IPS DF 6.9 (cell line): Measurements from ENCODE around the gene SHISAL2A.

Experiments used
- DNase-seq: peaks from one replicate; pipeline ENCODE4 v3.0.0-alpha.2; 2013; ENCODE audit warnings: low read depth, low spot score
- H3K27ac ChIP-seq: one replicate; pipeline ENCODE4 v1.5.1; 2013; ENCODE audit warnings: low read length, control low read depth
- H3K27me3 ChIP-seq: 2 replicates; pipeline ENCODE4 v1.6.1; 2013; ENCODE audit warnings: mild to moderate bottlenecking, low read length; ENCODE audit not compliant: control insufficient read depth, insufficient read depth
- H3K36me3 ChIP-seq: 2 replicates; pipeline ENCODE4 v1.6.1; 2013; ENCODE audit warnings: low read length; ENCODE audit not compliant: control insufficient read depth, insufficient read depth
- H3K4me1 ChIP-seq: 2 replicates; pipeline ENCODE4 v1.6.1; 2013; ENCODE audit warnings: low read length; ENCODE audit not compliant: control insufficient read depth, insufficient read depth
- H3K4me3 ChIP-seq: 2 replicates; pipeline ENCODE4 v1.5.1; 2013; ENCODE audit warnings: mild to moderate bottlenecking, low read length
- H3K9me3 ChIP-seq: 2 replicates; pipeline ENCODE4 v1.6.1; 2013; ENCODE audit warnings: low read length, inconsistent platforms; ENCODE audit not compliant: control insufficient read depth, insufficient read depth
- WGBS: extraction: QIAGEN DNeasy Blood & Tissue Kit; methylation state at CpG from one replicate; pipeline ENCODE4 v1.1.7; 2013; ENCODE audit warnings: mixed read lengths, missing lambda C conversion rate; ENCODE audit not compliant: insufficient read length, insufficient coverage; 5-methylcytosine and 5-hydroxymethylcytosine counted together

Gene SHISAL2A

GRCh38 chr1:52670604-52671003 lies 37.6 kb downstream of the SHISAL2A start:
- Histone ChIP-seq H3K4me1 (0 out of 2 replicates have a peak, but pooled peaks cover 2% of the 10 kb centered on the region), H3K36me3 (no peaks in the 10 kb centered on the region), H3K4me3 (no peak overlapping the region), H3K9me3 (no peaks in the 10 kb centered on the region), H3K27me3 (no peaks in the 10 kb centered on the region), H3K27ac (no peak overlapping the region)
- WGBS, result no CpG with 5 or more reads among the region's 2 CpGs
- no peak for DNase-seq

- no CpG with 5 or more reads among the region's 1 CpG for WGBS
- Histone ChIP-seq H3K36me3 (no peaks in the 10 kb centered on the region), H3K9me3 (no peaks in the 10 kb centered on the region), H3K4me3 (no peak overlapping the region), H3K27me3 (no peaks in the 10 kb centered on the region), H3K27ac (no peak overlapping the region), H3K4me1 (no peaks in the 10 kb centered on the region)
- DNase-seq, result no peak
These were observed 40.0 kb downstream of the SHISAL2A start for GRCh38 chr1:52672946-52673345.

GRCh38 chr1:52673513-52673912 lies 40.5 kb downstream of the SHISAL2A start:
- DNase-seq, result no peak
- H3K9me3 ChIP-seq, result no peaks in the 10 kb centered on the region
- H3K27me3 ChIP-seq, result no peaks in the 10 kb centered on the region
- no peak overlapping the region for H3K27ac ChIP-seq
- H3K36me3 ChIP-seq, result no peaks in the 10 kb centered on the region
- WGBS, result no CpG with 5 or more reads among the region's 4 CpGs
- no peaks in the 10 kb centered on the region for H3K4me1 ChIP-seq
- no peak overlapping the region for H3K4me3 ChIP-seq

GRCh38 chr1:52674497-52675384 lies 41.8 kb downstream of the SHISAL2A start:
- WGBS, result no CpG with 5 or more reads among the region's 6 CpGs
- Histone ChIP-seq H3K4me1 (no peaks in the 10 kb centered on the region), H3K27ac (no peak overlapping the region), H3K27me3 (no peaks in the 10 kb centered on the region), H3K36me3 (no peaks in the 10 kb centered on the region), H3K9me3 (no peaks in the 10 kb centered on the region), H3K4me3 (no peak overlapping the region)
- DNase-seq, result no peak

- H3K36me3 ChIP-seq, result no peaks in the 10 kb centered on the region
- no peaks in the 10 kb centered on the region for H3K27me3 ChIP-seq
- DNase-seq, result no peak
- no CpG with 5 or more reads among the region's 8 CpGs for WGBS
- H3K4me3 ChIP-seq, result no peak overlapping the region
- 0 out of 2 replicates have a peak, but pooled peaks cover 2% of the 10 kb centered on the region for H3K4me1 ChIP-seq
- no peaks in the 10 kb centered on the region for H3K9me3 ChIP-seq
- no peak overlapping the region for H3K27ac ChIP-seq
These were observed 43.4 kb downstream of the SHISAL2A start for GRCh38 chr1:52676249-52676903.

- no peak for DNase-seq
These were observed 44.3 kb downstream of the SHISAL2A start for GRCh38 chr1:52677076-52677806.

GRCh38 chr1:52679048-52679447 lies 46.1 kb downstream of the SHISAL2A start:
- no peak for DNase-seq
- no peaks in the 10 kb centered on the region for H3K9me3 ChIP-seq
- WGBS, result no CpG with 5 or more reads among the region's 1 CpG

More at GRCh38 chr1:52677076-52677806, 44.3 kb downstream of the SHISAL2A start:
- Histone ChIP-seq H3K27me3 (no peaks in the 10 kb centered on the region), H3K36me3 (no peaks in the 10 kb centered on the region), H3K4me3 (no peak overlapping the region), H3K9me3 (no peaks in the 10 kb centered on the region), H3K27ac (no peak overlapping the region), H3K4me1 (0 out of 2 replicates have a peak, but pooled peaks cover 2% of the 10 kb centered on the region)
- no CpG with 5 or more reads among the region's 6 CpGs for WGBS

GRCh38 chr1:52679498-52679897 lies 46.5 kb downstream of the SHISAL2A start:
- Histone ChIP-seq H3K27me3 (no peaks in the 10 kb centered on the region), H3K36me3 (no peaks in the 10 kb centered on the region), H3K27ac (no peak overlapping the region), H3K9me3 (no peaks in the 10 kb centered on the region), H3K4me1 (0 out of 2 replicates have a peak, but pooled peaks cover 2% of the 10 kb centered on the region), H3K4me3 (no peak overlapping the region)
- no CpG with 5 or more reads among the region's 5 CpGs for WGBS
- DNase-seq, result no peak

More at GRCh38 chr1:52679048-52679447, 46.1 kb downstream of the SHISAL2A start:
- Histone ChIP-seq H3K4me1 (0 out of 2 replicates have a peak, but pooled peaks cover 2% of the 10 kb centered on the region), H3K27ac (no peak overlapping the region), H3K4me3 (no peak overlapping the region), H3K36me3 (no peaks in the 10 kb centered on the region), H3K27me3 (no peaks in the 10 kb centered on the region)

- Histone ChIP-seq H3K4me3 (no peak overlapping the region), H3K9me3 (no peaks in the 10 kb centered on the region), H3K27ac (no peak overlapping the region), H3K36me3 (no peaks in the 10 kb centered on the region), H3K4me1 (0 out of 2 replicates have a peak, but pooled peaks cover 2% of the 10 kb centered on the region), H3K27me3 (no peaks in the 10 kb centered on the region)
- no peak for DNase-seq
- no CpG with 5 or more reads among the region's 3 CpGs for WGBS
These were observed 47.4 kb downstream of the SHISAL2A start for GRCh38 chr1:52680353-52680752.

- Histone ChIP-seq H3K4me1 (0 out of 2 replicates have a peak, but pooled peaks cover 2% of the 10 kb centered on the region), H3K27ac (no peak overlapping the region), H3K36me3 (no peaks in the 10 kb centered on the region), H3K4me3 (no peak overlapping the region), H3K27me3 (no peaks in the 10 kb centered on the region), H3K9me3 (no peaks in the 10 kb centered on the region)
- no peak for DNase-seq
- no CpG with 5 or more reads among the region's 4 CpGs for WGBS
These were observed 48.2 kb downstream of the SHISAL2A start for GRCh38 chr1:52681136-52681535.
